GM19099 (cell line): ENCODE data around the gene DENND1A.

Source experiments
- POLR2A ChIP-seq: IDR thresholded peaks from 3 replicates; pipeline ENCODE4 v1.6.1; 2011; ENCODE audit warnings: low read depth; ENCODE audit not compliant: insufficient read length; ENCODE audit errors: extremely low read depth

DENND1A gene

GRCh38 chr9:123378956-123379660, 550.8 kb downstream of the DENND1A start:
- no peak for TF ChIP-seq POLR2A

DNA sequence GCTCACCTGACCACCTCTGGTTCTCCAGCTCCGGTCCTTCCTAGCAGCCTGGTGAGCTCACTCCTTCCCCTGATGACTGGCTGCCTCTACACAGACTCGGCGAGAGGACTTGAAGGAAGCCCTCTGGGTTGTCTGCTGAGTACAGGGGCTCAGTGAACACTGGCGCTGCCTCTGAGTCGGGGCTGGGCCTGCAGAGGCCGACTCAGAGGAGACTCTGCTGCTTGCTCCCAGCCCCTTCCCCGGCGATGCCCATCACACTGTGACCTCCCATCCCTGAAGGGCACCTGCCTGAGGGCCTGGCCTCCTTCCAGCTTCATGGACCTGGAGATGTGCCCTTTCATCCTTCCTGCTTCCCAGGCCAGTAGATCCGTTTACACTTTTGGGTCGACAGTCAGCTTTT, 551.9 kb downstream of the DENND1A start:
- TF ChIP-seq POLR2A = no peak

DNA sequence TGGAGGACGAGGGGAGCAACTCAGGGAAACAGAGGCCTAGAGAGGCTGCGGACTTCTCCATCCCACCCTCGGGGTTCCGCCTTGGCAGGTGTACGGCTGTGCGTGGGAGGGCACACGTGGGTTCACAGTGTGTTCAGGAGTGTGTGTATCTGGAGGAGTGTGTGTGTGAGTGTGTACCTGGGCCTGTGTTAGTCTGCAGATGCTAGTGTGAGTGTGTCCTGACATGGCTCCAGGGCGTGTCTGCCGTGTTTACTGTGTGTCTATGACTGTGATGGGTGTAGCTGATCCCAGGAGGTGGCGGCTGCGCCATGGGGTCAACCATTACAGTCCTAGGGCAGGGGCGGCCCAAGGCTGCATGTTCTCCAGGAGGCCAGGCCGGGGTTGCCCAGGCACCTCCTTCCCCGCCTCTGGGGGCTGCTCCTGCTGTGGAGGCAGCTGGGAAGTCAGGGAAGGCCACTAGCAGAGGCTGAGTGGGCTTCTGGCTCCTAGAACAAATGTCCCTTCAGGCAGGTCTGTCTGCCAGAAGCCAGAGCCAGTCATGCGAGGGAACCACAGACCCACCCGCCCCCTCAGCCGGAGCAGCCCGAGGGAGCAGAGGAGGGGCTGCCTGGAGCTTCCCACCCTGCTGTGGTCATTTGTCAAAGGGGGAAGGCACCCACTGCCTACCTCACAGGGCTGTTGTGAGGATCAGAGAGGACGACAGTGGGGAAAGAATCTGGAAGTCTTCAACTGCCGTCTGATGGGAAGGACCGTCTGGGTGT, 552.5 kb downstream of the DENND1A start:
- TF ChIP-seq POLR2A = no peak

DNA sequence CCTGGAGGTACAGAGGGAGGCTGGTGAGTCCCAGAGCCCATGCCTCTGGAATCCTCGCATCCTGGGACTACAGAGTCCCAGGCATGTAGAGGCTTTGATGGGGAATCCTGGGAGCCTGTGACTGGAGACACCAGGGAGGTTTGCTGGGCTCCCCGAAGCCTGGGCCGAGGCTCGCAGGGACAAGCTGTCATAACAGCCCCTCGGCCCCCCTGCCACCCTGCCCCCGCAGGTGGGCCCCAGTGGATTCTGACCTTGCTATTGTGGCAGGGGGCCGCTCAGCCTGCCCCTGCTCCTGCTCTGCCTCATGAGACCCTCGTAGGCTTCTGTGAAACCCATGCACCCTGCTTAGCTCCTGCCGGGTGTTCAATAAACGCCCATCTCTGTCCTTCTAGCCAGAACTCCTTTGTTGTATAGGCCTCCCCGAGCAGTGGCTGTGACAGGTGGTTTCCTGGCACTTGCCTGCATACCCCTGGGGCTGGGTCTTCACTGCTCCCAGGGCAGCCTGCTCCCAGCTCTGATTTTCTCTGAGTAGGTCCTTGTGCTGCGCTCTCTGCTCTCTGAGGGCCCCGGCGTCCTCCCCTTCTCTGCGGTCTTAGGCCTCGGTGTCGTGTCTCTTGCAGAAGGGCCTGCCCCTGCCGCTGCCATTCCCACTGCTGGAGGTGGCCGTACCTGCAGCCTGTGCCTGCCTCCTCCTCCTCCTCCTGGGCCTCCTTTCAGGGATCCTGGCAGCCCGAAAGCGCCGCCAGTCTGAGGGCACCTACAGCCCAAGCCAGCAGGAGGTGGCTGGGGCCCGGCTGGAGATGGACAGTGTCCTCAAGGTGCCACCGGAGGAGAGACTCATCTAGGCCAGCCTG, 553.5 kb downstream of the DENND1A start:
- TF ChIP-seq POLR2A = no peak

DNA sequence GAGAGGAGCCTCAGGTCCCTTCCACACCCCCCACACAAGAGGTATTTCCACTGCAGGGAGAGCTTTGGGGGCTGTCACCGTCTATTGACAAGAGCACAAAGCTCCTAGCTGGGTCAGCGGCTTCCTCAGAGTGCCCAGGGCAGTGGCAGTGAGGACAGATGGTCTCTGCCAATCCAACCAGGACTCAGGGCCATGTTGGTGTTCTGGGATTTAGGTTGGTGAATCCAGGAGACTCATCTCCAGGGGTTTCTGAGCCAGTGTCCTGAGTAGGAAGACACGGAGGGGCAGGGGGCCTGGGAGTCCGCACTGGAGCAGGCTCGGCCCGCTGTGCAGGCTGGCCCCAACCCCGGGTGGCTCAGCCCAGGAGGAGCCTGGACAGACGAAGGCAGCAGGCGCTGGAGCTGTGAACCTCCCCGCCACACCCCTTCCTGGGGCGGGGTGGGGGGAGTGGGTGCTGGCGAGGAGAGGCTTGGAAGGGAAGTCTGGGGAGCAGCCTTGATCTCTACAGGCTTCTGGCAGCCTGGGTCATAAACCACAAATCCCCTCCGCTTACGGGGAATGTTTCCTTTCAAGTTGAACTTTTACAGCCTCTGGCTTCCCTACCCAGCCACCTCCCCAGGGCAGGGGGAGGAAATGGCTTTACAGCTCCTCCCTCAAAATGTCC, 554.3 kb downstream of the DENND1A start:
- TF ChIP-seq POLR2A = no peak

GRCh38 chr9:123373946-123374345, 556.0 kb downstream of the DENND1A start:
- TF ChIP-seq POLR2A = no peak

GRCh38 chr9:123373447-123373923, 556.4 kb downstream of the DENND1A start:
- no peak for TF ChIP-seq POLR2A

- no peak for TF ChIP-seq POLR2A
These were observed 557.0 kb downstream of the DENND1A start for GRCh38 chr9:123372766-123373446.

DNA sequence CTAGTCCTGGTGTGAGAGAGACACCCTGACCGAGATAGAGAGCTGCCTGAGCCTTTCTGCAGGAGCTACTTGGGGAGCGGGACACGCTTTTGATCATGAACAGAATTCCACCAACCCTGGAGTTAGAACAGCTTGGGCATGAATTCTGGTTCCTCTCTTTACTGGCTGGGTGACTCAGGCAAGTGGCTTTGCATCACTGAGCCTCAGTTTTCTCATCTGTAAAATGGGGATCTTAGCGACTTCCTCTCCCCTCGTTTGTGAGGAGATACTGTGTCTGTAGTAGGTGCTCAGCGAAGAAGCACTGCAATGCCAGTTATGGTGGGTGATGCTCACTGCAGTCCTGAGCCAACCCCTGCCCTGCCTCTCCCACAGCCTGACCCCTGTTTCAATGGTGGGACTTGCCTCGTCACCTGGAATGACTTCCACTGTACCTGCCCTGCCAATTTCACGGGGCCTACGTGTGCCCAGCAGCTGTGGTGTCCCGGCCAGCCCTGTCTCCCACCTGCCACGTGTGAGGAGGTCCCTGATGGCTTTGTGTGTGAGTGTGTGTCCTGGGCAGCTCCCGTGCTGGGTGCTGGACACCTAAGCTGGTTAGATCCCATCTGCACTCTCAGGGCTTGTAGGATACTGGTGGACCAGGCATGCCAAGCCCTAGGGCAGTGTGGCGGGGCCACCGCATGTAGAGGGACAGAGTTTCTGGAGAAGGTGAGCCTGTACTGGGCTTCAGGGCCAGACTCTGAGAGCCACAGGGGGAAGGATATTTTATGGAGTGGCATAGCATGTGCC, 557.9 kb downstream of the DENND1A start:
- TF ChIP-seq POLR2A = no peak

DNA sequence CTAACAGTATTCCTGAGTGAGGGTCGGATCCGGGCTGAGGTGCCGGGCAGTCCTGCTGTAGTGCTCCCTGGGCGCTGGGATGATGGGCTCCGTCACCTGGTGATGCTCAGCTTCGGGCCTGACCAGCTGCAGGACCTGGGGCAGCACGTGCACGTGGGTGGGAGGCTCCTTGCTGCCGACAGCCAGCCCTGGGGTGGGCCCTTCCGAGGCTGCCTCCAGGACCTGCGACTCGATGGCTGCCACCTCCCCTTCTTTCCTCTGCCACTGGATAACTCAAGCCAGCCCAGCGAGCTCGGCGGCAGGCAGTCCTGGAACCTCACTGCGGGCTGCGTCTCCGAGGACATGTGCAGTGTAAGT, 558.7 kb downstream of the DENND1A start:
- TF ChIP-seq POLR2A = no peak

DNA sequence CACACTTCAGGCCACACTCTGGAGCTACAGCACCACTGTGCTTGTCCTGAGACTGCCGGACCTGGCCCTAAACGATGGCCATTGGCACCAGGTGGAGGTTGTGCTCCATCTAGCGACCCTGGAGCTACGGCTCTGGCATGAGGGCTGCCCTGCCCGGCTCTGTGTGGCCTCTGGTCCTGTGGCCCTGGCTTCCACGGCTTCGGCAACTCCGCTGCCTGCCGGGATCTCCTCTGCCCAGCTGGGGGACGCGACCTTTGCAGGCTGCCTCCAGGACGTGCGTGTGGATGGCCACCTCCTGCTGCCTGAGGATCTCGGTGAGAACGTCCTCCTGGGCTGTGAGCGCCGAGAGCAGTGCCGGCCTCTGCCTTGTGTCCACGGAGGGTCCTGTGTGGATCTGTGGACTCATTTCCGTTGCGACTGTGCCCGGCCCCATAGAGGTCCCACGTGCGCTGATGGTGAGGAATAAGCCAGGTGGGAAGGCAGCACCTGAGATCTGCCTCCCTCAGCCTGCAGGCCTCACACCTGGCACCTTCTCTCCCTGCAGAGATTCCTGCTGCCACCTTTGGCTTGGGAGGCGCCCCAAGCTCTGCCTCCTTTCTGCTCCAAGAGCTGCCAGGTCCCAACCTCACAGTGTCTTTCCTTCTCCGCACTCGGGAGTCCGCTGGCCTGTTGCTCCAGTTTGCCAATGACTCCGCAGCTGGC, 559.2 kb downstream of the DENND1A start:
- no peak for TF ChIP-seq POLR2A

DNA sequence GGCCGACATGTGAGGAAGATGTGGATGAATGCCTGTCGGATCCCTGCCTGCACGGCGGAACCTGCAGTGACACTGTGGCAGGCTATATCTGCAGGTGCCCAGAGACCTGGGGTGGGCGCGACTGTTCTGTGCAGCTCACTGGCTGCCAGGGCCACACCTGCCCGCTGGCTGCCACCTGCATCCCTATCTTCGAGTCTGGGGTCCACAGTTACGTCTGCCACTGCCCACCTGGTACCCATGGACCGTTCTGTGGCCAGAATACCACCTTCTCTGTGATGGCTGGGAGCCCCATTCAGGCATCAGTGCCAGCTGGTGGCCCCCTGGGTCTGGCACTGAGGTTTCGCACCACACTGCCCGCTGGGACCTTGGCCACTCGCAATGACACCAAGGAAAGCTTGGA, 559.8 kb downstream of the DENND1A start:
- TF ChIP-seq POLR2A = no peak

- TF ChIP-seq POLR2A = no peak
These were observed 560.6 kb downstream of the DENND1A start for GRCh38 chr9:123369296-123369695.
